ENCODE results near the gene RAB28. TPM values are rescaled to one million over a fixed set of nuclear protein-coding genes. Genes with fewer than 3 reads are reported as not detected.

Gene RAB28
- total and polyA plus RNA-seq, 7 donors, result 12.7 to 32.1 (median 24.1) TPM

GRCh38 chr4:13514722-13515121 lies 30.6 kb upstream of the RAB28 start:
- Histone ChIP-seq H3K27me3 (no peaks in the 10 kb centered on the region), H3K9me3 (no peaks in the 10 kb centered on the region), H3K4me3 (no peak overlapping the region), H3K4me1 (no peaks in the 10 kb centered on the region), H3K27ac (no peak overlapping the region), H3K36me3 (no peaks in the 10 kb centered on the region)
- intact Hi-C loops (cut with DNase I), result no loop called here
- DNase-seq, result no peak
- TF ChIP-seq CTCF (IDR thresholded peaks at IDR 0.05) (no peak), EP300 (IDR thresholded peaks at IDR 0.05) (no peak), POLR2AphosphoS5 (IDR thresholded peaks at IDR 0.05) (no peak), POLR2A (IDR thresholded peaks at IDR 0.05) (no peak)
- 71 to 80% methylated on average over 4 of the region's 4 CpGs for WGBS, 2 donors

- Histone ChIP-seq H3K4me1 (no peaks in the 10 kb centered on the region), H3K4me3 (no peak overlapping the region), H3K9me3 (no peaks in the 10 kb centered on the region), H3K27me3 (no peaks in the 10 kb centered on the region), H3K36me3 (no peaks in the 10 kb centered on the region), H3K27ac (no peak overlapping the region)
- TF ChIP-seq POLR2A (IDR thresholded peaks at IDR 0.05) (no peak), CTCF (IDR thresholded peaks at IDR 0.05) (no peak), POLR2AphosphoS5 (IDR thresholded peaks at IDR 0.05) (no peak), EP300 (IDR thresholded peaks at IDR 0.05) (no peak)
- DNase-seq, result no peak
- intact Hi-C loops (cut with DNase I), result no loop called here
These were observed 27.0 kb upstream of the RAB28 start for GRCh38 chr4:13511101-13511500.

GRCh38 chr4:13509442-13509841 lies 25.3 kb upstream of the RAB28 start:
- H3K27ac ChIP-seq, result no peak overlapping the region
- 85 to 95% methylated on average over 1 of the region's 1 CpG for WGBS, 2 donors
- no peak overlapping the region for H3K4me3 ChIP-seq
- no peaks in the 10 kb centered on the region for H3K27me3 ChIP-seq
- H3K4me1 ChIP-seq, result no peaks in the 10 kb centered on the region
- DNase-seq, result no peak
- H3K9me3 ChIP-seq, result no peaks in the 10 kb centered on the region
- H3K36me3 ChIP-seq, result no peaks in the 10 kb centered on the region
- intact Hi-C loops (cut with DNase I), result no loop called here
- TF ChIP-seq POLR2A (IDR thresholded peaks at IDR 0.05) (no peak), CTCF (IDR thresholded peaks at IDR 0.05) (no peak), POLR2AphosphoS5 (IDR thresholded peaks at IDR 0.05) (no peak), EP300 (IDR thresholded peaks at IDR 0.05) (no peak)

- Histone ChIP-seq H3K27ac (no peak overlapping the region), H3K36me3 (no peaks in the 10 kb centered on the region), H3K4me1 (no peaks in the 10 kb centered on the region), H3K9me3 (no peaks in the 10 kb centered on the region), H3K4me3 (no peak overlapping the region), H3K27me3 (no peaks in the 10 kb centered on the region)
- whole genome bisulfite sequencing, 2 donors, result 95% methylated on average over 5 of the region's 5 CpGs
- no peak for DNase-seq
- no peak for TF ChIP-seq CTCF (IDR thresholded peaks at IDR 0.05)
- no peak for TF ChIP-seq EP300 (IDR thresholded peaks at IDR 0.05)
- no peak for TF ChIP-seq POLR2AphosphoS5 (IDR thresholded peaks at IDR 0.05)
- no peak for TF ChIP-seq POLR2A (IDR thresholded peaks at IDR 0.05)
- intact Hi-C loops (cut with DNase I), result no loop called here
These were observed 20.2 kb upstream of the RAB28 start for GRCh38 chr4:13504374-13504773.

- Histone ChIP-seq H3K27ac (no peak overlapping the region), H3K4me3 (no peak overlapping the region), H3K27me3 (no peaks in the 10 kb centered on the region), H3K9me3 (no peaks in the 10 kb centered on the region), H3K36me3 (no peaks in the 10 kb centered on the region), H3K4me1 (no peaks in the 10 kb centered on the region)
- TF ChIP-seq POLR2AphosphoS5 (IDR thresholded peaks at IDR 0.05), result no peak
- TF ChIP-seq CTCF (IDR thresholded peaks at IDR 0.05), result no peak
- intact Hi-C loops (cut with DNase I), result no loop called here
- no peak for DNase-seq
- WGBS, 2 donors, result 95 to 97% methylated on average over 1 of the region's 1 CpG
These were observed 14.3 kb upstream of the RAB28 start for GRCh38 chr4:13498469-13498868.
